ENCODE data around the gene ASXL2.
"Not testable (repeated sequence)": the region's sequence is repeated elsewhere in the genome, so short reads cannot be mapped to it uniquely, and the experiment has no call there.

The ASXL2 gene

DNA sequence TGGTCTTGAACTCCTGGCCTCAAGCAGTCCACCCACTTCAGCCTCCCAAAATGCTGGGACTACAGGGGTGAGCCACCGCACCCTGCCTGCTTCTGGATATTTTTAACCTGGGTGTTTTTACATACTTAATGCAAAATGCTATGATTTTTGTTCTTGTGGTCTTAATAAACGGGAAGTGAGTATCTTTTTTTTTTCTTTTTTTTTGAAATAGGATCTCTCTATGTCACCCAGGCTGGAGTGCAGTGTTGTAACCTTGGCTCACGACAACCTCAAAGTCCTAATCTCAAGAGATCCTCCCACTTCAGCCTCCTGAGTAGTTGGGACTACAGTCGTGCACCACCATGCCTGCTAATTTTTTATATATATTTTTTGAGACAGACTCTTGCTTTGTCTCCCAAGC is 19.2 kb upstream of the ASXL2 start:
- H3K4me1 ChIP-seq (ENCODE audit: low read depth, poor library complexity, severe bottlenecking) = no peaks in the 10 kb centered on the region
- no peaks in the 10 kb centered on the region for H3K36me3 ChIP-seq (ENCODE audit: insufficient read depth)
- H3K27me3 ChIP-seq (ENCODE audit: insufficient read depth, low read depth) = no peaks in the 10 kb centered on the region
- H4K20me1 ChIP-seq (ENCODE audit: insufficient read depth) = no peaks in the 10 kb centered on the region
- H3K4me3 ChIP-seq (IDR thresholded peaks at IDR 0.05; ENCODE audit: insufficient read depth, low read depth, low read length) = no peak overlapping the region
- H3K9ac ChIP-seq = no peak overlapping the region
- no peak overlapping the region for H2AFZ ChIP-seq (ENCODE audit: low read depth)
- TF ChIP-seq, protein P1, sequence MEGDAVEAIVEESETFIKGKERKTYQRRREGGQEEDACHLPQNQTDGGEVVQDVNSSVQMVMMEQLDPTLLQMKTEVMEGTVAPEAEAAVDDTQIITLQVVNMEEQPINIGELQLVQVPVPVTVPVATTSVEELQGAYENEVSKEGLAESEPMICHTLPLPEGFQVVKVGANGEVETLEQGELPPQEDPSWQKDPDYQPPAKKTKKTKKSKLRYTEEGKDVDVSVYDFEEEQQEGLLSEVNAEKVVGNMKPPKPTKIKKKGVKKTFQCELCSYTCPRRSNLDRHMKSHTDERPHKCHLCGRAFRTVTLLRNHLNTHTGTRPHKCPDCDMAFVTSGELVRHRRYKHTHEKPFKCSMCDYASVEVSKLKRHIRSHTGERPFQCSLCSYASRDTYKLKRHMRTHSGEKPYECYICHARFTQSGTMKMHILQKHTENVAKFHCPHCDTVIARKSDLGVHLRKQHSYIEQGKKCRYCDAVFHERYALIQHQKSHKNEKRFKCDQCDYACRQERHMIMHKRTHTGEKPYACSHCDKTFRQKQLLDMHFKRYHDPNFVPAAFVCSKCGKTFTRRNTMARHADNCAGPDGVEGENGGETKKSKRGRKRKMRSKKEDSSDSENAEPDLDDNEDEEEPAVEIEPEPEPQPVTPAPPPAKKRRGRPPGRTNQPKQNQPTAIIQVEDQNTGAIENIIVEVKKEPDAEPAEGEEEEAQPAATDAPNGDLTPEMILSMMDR (conservative IDR thresholded peaks at IDR 0.05; ENCODE audit: low read depth, low read length) = no peak
- H3K4me2 ChIP-seq = no peak overlapping the region
- H3K27ac ChIP-seq = no peak overlapping the region
- H3K79me2 ChIP-seq (ENCODE audit: insufficient read depth, low read depth) = no peaks in the 10 kb centered on the region

DNA sequence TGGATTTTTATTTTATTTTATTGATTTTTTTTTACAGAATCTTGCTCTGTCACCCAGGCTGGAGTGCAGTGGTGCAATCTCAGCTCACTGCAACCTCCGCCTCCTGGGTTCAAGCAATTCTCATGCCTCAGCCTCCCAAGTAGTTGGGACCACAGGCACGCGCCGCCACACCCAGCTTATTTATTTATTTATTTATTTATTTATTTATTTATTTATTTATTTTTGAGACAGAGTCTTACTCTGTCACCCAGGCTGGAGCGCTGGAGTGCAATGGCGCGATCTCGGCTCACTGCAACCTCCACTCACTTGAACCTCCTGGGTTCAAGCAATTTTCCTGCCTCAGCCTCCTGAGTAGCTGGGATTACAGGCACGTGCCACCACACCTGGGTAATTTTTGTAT is 18.0 kb upstream of the ASXL2 start:
- H2AFZ ChIP-seq (ENCODE audit: low read depth); H4K20me1 ChIP-seq (ENCODE audit: insufficient read depth); H3K4me1 ChIP-seq (ENCODE audit: low read depth, poor library complexity, severe bottlenecking); H3K27me3 ChIP-seq (ENCODE audit: insufficient read depth, low read depth); H3K79me2 ChIP-seq (ENCODE audit: insufficient read depth, low read depth); H3K9ac ChIP-seq; H3K36me3 ChIP-seq (ENCODE audit: insufficient read depth); H3K4me3 ChIP-seq (IDR thresholded peaks at IDR 0.05; ENCODE audit: insufficient read depth, low read depth, low read length); H3K27ac ChIP-seq; H3K4me2 ChIP-seq: not testable (repeated sequence)

DNA sequence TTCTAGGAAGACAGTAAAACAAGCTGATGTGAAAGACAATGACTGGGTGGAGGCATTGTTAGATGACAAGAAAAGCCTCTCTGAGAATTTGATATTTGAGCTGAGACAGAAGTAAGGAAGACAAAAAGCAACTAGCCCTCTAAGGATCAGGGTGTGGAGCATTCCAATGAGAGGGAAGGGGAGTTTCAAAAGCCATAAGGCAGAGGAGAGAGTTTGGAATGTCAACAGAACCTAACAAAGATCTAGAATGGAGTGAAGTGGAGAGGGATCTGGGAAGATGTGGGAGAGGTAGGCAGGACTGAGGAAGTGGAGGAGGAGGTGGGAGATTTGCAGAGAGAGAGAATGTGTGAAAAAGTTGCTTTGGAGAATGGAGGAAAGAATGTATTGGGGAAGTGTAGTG is 17.3 kb upstream of the ASXL2 start:
- Histone ChIP-seq H4K20me1 (ENCODE audit: insufficient read depth) (no peaks in the 10 kb centered on the region), H3K4me3 (IDR thresholded peaks at IDR 0.05; ENCODE audit: insufficient read depth, low read depth, low read length) (no peak overlapping the region), H3K4me1 (ENCODE audit: low read depth, poor library complexity, severe bottlenecking) (no peaks in the 10 kb centered on the region), H3K36me3 (ENCODE audit: insufficient read depth) (no peaks in the 10 kb centered on the region), H3K27me3 (ENCODE audit: insufficient read depth, low read depth) (no peaks in the 10 kb centered on the region), H3K79me2 (ENCODE audit: insufficient read depth, low read depth) (no peaks in the 10 kb centered on the region), H3K4me2 (no peak overlapping the region), H2AFZ (ENCODE audit: low read depth) (no peak overlapping the region), H3K9ac (no peak overlapping the region), H3K27ac (no peak overlapping the region)
- TF ChIP-seq, protein P1 (conservative IDR thresholded peaks at IDR 0.05; ENCODE audit: low read depth, low read length) = no peak

DNA sequence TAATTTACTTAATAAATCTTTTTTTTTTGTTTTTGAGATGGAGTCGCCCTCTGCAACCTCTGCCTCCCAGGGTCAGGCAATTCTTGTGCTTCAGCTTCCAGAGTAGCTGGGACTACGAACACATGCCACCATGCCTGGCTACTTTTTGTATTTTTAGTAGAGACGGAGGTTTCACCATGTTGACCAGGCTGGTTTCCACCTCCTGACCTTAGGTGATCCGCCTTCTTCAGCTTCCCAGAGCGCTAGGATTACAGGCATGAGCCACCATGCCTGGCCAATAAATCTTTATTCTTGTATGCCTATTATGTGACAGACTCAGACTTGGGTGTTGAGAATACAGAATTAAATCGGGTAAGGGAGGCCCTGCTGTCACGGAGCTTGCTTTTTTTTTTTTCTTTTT is 16.7 kb upstream of the ASXL2 start:
- H3K36me3 ChIP-seq (ENCODE audit: insufficient read depth) = no peaks in the 10 kb centered on the region
- no peaks in the 10 kb centered on the region for H4K20me1 ChIP-seq (ENCODE audit: insufficient read depth)
- TF ChIP-seq, protein P1 (conservative IDR thresholded peaks at IDR 0.05; ENCODE audit: low read depth, low read length) = no peak
- H3K79me2 ChIP-seq (ENCODE audit: insufficient read depth, low read depth) = no peaks in the 10 kb centered on the region
- no peaks in the 10 kb centered on the region for H3K27me3 ChIP-seq (ENCODE audit: insufficient read depth, low read depth)
- no peak overlapping the region for H3K4me3 ChIP-seq (IDR thresholded peaks at IDR 0.05; ENCODE audit: insufficient read depth, low read depth, low read length)
- no peak overlapping the region for H3K27ac ChIP-seq
- H2AFZ ChIP-seq (ENCODE audit: low read depth) = no peak overlapping the region
- H3K4me1 ChIP-seq (ENCODE audit: low read depth, poor library complexity, severe bottlenecking) = no peaks in the 10 kb centered on the region
- no peak overlapping the region for H3K4me2 ChIP-seq
- no peak overlapping the region for H3K9ac ChIP-seq

DNA sequence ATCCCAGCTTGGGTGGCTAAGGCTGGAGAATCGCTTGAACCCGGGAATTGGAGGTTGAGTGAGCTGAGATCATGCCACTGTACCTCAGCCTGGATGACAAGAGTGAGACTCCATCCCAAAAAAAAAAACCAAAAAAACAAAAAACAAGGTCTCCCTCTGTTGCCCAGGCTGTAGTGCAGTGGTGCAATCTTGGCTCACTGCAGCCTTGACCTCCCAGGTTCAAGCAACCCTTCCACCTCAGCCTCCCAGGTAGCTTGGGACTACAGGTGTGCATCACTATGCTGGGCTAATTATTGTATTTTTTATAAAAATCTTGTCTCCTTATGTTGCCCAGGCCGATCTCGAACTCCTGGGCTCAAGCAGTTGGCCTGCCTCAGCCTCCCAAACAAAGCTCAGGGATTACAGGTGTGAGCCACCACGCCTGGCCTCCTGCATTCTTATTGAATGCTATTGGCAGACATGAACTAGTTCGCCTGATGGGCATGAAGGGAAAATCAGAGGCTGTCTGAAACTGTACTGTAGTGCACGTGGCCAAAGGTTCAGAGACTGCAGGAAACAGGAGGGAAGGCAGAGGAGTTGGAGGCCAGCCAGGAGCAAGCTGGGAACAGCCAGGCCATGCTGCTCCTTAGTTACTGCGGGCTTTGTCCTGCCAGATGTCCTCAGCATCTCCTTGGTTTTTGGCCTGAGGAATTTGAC is 16.0 kb upstream of the ASXL2 start:
- Histone ChIP-seq H3K79me2 (ENCODE audit: insufficient read depth, low read depth) (no peaks in the 10 kb centered on the region), H3K4me2 (no peak overlapping the region), H3K9ac (no peak overlapping the region), H3K4me3 (IDR thresholded peaks at IDR 0.05; ENCODE audit: insufficient read depth, low read depth, low read length) (no peak overlapping the region), H3K27me3 (ENCODE audit: insufficient read depth, low read depth) (no peaks in the 10 kb centered on the region), H3K4me1 (ENCODE audit: low read depth, poor library complexity, severe bottlenecking) (no peaks in the 10 kb centered on the region), H3K27ac (no peak overlapping the region), H2AFZ (ENCODE audit: low read depth) (no peak overlapping the region), H3K36me3 (ENCODE audit: insufficient read depth) (no peaks in the 10 kb centered on the region), H4K20me1 (ENCODE audit: insufficient read depth) (no peaks in the 10 kb centered on the region)
- TF ChIP-seq, protein P1 (conservative IDR thresholded peaks at IDR 0.05; ENCODE audit: low read depth, low read length) = no peak
